ENCODE measurements around the gene ATP8B4.

DNA sequence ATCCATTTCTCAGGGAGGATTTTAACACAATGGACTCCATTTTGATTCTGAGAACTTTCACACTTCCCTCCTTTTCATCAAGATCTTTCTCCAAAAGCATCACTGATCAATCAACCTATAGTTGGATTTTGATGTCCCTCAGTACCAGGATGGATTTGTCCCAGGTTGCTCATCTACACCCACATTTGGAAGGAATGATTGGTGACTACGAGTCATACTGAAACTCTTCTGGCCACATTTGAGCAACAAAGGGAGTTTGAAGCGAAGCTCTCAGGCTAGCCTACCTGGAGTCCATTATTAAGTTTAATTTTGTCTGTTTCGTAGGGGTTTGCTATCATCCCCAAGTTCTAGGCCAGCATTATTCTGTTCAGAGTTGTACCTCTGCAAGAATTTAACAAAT is 31.3 kb upstream of the ATP8B4 start:
- TF ChIP-seq, protein P1, sequence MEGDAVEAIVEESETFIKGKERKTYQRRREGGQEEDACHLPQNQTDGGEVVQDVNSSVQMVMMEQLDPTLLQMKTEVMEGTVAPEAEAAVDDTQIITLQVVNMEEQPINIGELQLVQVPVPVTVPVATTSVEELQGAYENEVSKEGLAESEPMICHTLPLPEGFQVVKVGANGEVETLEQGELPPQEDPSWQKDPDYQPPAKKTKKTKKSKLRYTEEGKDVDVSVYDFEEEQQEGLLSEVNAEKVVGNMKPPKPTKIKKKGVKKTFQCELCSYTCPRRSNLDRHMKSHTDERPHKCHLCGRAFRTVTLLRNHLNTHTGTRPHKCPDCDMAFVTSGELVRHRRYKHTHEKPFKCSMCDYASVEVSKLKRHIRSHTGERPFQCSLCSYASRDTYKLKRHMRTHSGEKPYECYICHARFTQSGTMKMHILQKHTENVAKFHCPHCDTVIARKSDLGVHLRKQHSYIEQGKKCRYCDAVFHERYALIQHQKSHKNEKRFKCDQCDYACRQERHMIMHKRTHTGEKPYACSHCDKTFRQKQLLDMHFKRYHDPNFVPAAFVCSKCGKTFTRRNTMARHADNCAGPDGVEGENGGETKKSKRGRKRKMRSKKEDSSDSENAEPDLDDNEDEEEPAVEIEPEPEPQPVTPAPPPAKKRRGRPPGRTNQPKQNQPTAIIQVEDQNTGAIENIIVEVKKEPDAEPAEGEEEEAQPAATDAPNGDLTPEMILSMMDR (optimal IDR thresholded peaks at IDR 0.05 in 1 of 3, IDR thresholded peaks at IDR 0.05 in 1 of 3, conservative IDR thresholded peaks at IDR 0.05 in 1 of 3; ENCODE audit: extremely low read depth in 1 of 3, insufficient read depth in 2 of 3, low read length in 3 of 3) = no peak
- no peak for TF ChIP-seq EZH2 (IDR thresholded peaks at IDR 0.05; ENCODE audit: low read length)
